Esophagus squamous epithelium (tissue), 5 donors: Measurements from ENCODE around the gene LTB4R. TPM values are rescaled to one million over a fixed set of nuclear protein-coding genes. Genes with fewer than 3 reads are reported as not detected.

ENCODE experiments used
- DNase-seq: peaks from one replicate; lab custom pipeline; 2025; lab: John Stamatoyannopoulos, UW
- H3K27ac ChIP-seq, 4 donors: fragments of 200-600 bp; sonication (generic); one replicate each; pipeline ENCODE4 v1.5.1; 2016 to 2019; ENCODE audit warnings: mild to moderate bottlenecking in 1 of 4
- H3K27me3 ChIP-seq, 4 donors: fragments of 200-600 bp; sonication (generic); 1 replicate in 3 of 4; 2 replicates in 1 of 4; pipeline versions ENCODE4 v1.5.1 to v1.6.0; 2017 to 2021; ENCODE audit warnings: antibody characterized with exemption in 1 of 4
- H3K36me3 ChIP-seq, 3 donors: fragments of 200-600 bp; sonication (generic); one replicate each; pipeline ENCODE4 v1.5.1; 2016 to 2019
- H3K4me1 ChIP-seq, 3 donors: fragments of 200-600 bp; sonication (generic); one replicate each; pipeline ENCODE4 v1.5.1; 2017 to 2019
- H3K4me3 ChIP-seq, 4 donors: fragments of 200-600 bp; sonication (generic); 1 replicate in 3 of 4; 2 replicates in 1 of 4; pipeline ENCODE4 v1.5.1; 2016 to 2019; ENCODE audit warnings: mild to moderate bottlenecking in 2 of 4, moderate library complexity in 1 of 4
- H3K9me3 ChIP-seq, 3 donors: fragments of 200-600 bp; sonication (generic); one replicate each; pipeline ENCODE4 v1.5.1; 2016 to 2019
- CTCF ChIP-seq, 6 experiments: fragments of 450-650 bp in 4 of 6; fragments of 200-600 bp in 2 of 6; sonication (generic) in 2 of 6; IDR thresholded peaks; one replicate each; pipeline ENCODE4 v1.5.1; 2016 to 2019; ENCODE audit warnings: antibody characterized with exemption in 6 of 6, mild to moderate bottlenecking in 4 of 6, moderate library complexity in 4 of 6
- POLR2A ChIP-seq, 4 donors: fragments of 450-650 bp; IDR thresholded peaks; one replicate each; pipeline ENCODE4 v1.6.1; 2017; ENCODE audit warnings: antibody characterized with exemption in 4 of 4, mild to moderate bottlenecking in 4 of 4, moderate library complexity in 3 of 4
- WGBS, 2 donors: methylation state at CpG; one replicate each; pipeline ENCODE4 v1.1.5; 2018; 5-methylcytosine and 5-hydroxymethylcytosine counted together
- intact Hi-C: fragments of 100-400 bp; cut with DNase I; formaldehyde crosslinking; loops from one replicate; pipeline ENCODE4 v1.15.0; 2022
- total RNA-seq, 4 donors: library from RNA; depleted of rRNA; stranded (reverse); fragments of >200 nt; gene quantifications; one replicate each; pipeline ENCODE4 v1.1.0, GENCODE V29; 2016
- donor health status: DM: yes; HTN: yes; CAD: no.

LTB4R gene
- total RNA-seq, 4 donors from 2014 or later, result 47.9 to 99.9 (median 85.4) TPM

GRCh38 chr14:24340606-24341005 is 29.3 kb downstream of the LTB4R start:
- no peak for TF ChIP-seq CTCF (IDR thresholded peaks at IDR 0.05)
- DNase-seq, result no peak
- no CpG with 5 or more reads among the region's 1 CpG for WGBS, 2 donors

GRCh38 chr14:24342889-24343288 is 31.6 kb downstream of the LTB4R start:
- DNase-seq, result no peak
- H3K4me1 ChIP-seq, result peaks cover 8 to 37% (median 18%) of the 10 kb centered on the region in 3 donors
- peaks cover 0 to 15% (median 0%) of the 10 kb centered on the region in 4 donors for H3K27me3 ChIP-seq
- H3K27ac ChIP-seq, result no peak overlapping the region
- intact Hi-C loops, result no loop called here
- peaks cover 0 to 8% (median 0%) of the 10 kb centered on the region in 3 donors for H3K36me3 ChIP-seq
- 74 to 98% methylated on average over 4 of the region's 4 CpGs for WGBS, 2 donors
- TF ChIP-seq CTCF (IDR thresholded peaks at IDR 0.05) (no peak), POLR2A (IDR thresholded peaks at IDR 0.05) (no peak)
- H3K9me3 ChIP-seq, result no peaks in the 10 kb centered on the region
- H3K4me3 ChIP-seq, result no peak overlapping the region

More at GRCh38 chr14:24340606-24341005, 29.3 kb downstream of the LTB4R start:
- Histone ChIP-seq H3K9me3 (no peaks in the 10 kb centered on the region), H3K4me3 (no peak overlapping the region), H3K36me3 (peaks cover 0 to 30% (median 0%) of the 10 kb centered on the region in 3 donors), H3K27ac (peak overlapping the region in 1 of 4 donors; percentile 78), H3K4me1 (peaks cover 8 to 46% (median 13%) of the 10 kb centered on the region in 3 donors), H3K27me3 (peaks cover 0 to 12% (median 0%) of the 10 kb centered on the region in 4 donors)
- intact Hi-C loops, result no loop called here

GRCh38 chr14:24343795-24344660 is 32.7 kb downstream of the LTB4R start:
- WGBS, 2 donors, result 62 to 70% methylated on average over 6 to 7 of the region's 7 CpGs
- no peak overlapping the region for H3K27ac ChIP-seq
- no peak overlapping the region for H3K4me3 ChIP-seq
- DNase-seq, result no peak
- TF ChIP-seq CTCF (IDR thresholded peaks at IDR 0.05), result no peak
- no peak for TF ChIP-seq POLR2A (IDR thresholded peaks at IDR 0.05)
- no peaks in the 10 kb centered on the region for H3K9me3 ChIP-seq
- H3K27me3 ChIP-seq, result peaks cover 0 to 15% (median 0%) of the 10 kb centered on the region in 4 donors
- intact Hi-C loops, result no loop called here
- no peaks in the 10 kb centered on the region for H3K36me3 ChIP-seq
- H3K4me1 ChIP-seq, result peaks cover 0 to 26% (median 9%) of the 10 kb centered on the region in 3 donors

GRCh38 chr14:24347134-24347533 is 35.8 kb downstream of the LTB4R start:
- Histone ChIP-seq H3K27me3 (peaks cover 0 to 15% (median 0%) of the 10 kb centered on the region in 4 donors), H3K4me3 (no peak overlapping the region), H3K36me3 (no peaks in the 10 kb centered on the region), H3K27ac (no peak overlapping the region), H3K9me3 (no peaks in the 10 kb centered on the region), H3K4me1 (peaks cover 0 to 14% (median 12%) of the 10 kb centered on the region in 3 donors)
- intact Hi-C loops, result no loop called here
- TF ChIP-seq CTCF (IDR thresholded peaks at IDR 0.05) (no peak), POLR2A (IDR thresholded peaks at IDR 0.05) (no peak)
- no peak for DNase-seq
- WGBS, 2 donors, result 20 to 38% methylated on average over 1 of the region's 1 CpG

- intact Hi-C loops, result no loop called here
- Histone ChIP-seq H3K4me3 (no peak overlapping the region), H3K27ac (no peak overlapping the region), H3K9me3 (no peaks in the 10 kb centered on the region), H3K4me1 (peaks cover 0 to 14% (median 12%) of the 10 kb centered on the region in 3 donors), H3K36me3 (no peaks in the 10 kb centered on the region), H3K27me3 (peaks cover 0 to 18% (median 0%) of the 10 kb centered on the region in 4 donors)
- TF ChIP-seq CTCF (IDR thresholded peaks at IDR 0.05) (no peak), POLR2A (IDR thresholded peaks at IDR 0.05) (no peak)
- DNase-seq, result no peak
- WGBS, 2 donors, result 83 to 93% methylated on average over 2 of the region's 2 CpGs
These were observed 36.9 kb downstream of the LTB4R start for GRCh38 chr14:24348186-24348585.
